ENCODE results near the gene NLK. TPM values are rescaled to one million over a fixed set of nuclear protein-coding genes. Genes with fewer than 3 reads are reported as not detected.

The NLK gene
- total RNA-seq, 1 experiment from 2014 or later = 31.8 TPM

GRCh38 chr17:28244446-28244845 is 202.0 kb downstream of the NLK start:
- H4K8ac ChIP-seq (replicated peaks; ENCODE audit: insufficient read length, low read depth, low read length) = no peak overlapping the region
- Mint-ChIP-seq H3K4me1 (peaks cover 6 to 9% of the 10 kb centered on the region in 2 experiments), H3K36me3 (ENCODE audit: insufficient read depth in 1 of 3, low read depth in 3 of 3) (no peaks in the 10 kb centered on the region; a peak in 2 of 7 replicates), H3K27ac (no peak overlapping the region), H3K9me3 (no peaks in the 10 kb centered on the region), H3K27me3 (ENCODE audit: low read depth) (peaks cover 10% of the 10 kb centered on the region), H3K4me3 (no peak overlapping the region)
- H3K18ac ChIP-seq (ENCODE audit: insufficient read length, low read depth, low read length) = no peak overlapping the region
- H3K23ac ChIP-seq (ENCODE audit: insufficient read length, low read depth, low read length) = no peak overlapping the region
- H2BK15ac ChIP-seq (ENCODE audit: low read depth, low read length) = no peak overlapping the region
- H3K14ac ChIP-seq (ENCODE audit: insufficient read depth, low read length) = no peak overlapping the region
- no CpG with 5 or more reads among the region's 4 CpGs for WGBS (ENCODE audit: extremely low coverage, insufficient read length, low lambda C conversion rate)
- no peak overlapping the region for H3T11ph ChIP-seq (ENCODE audit: low read length)
- H4K91ac ChIP-seq (ENCODE audit: insufficient read length, low read depth, low read length) = no peak overlapping the region
- no peaks in the 10 kb centered on the region for H3K9me3 ChIP-seq (ENCODE audit: control insufficient read depth, low read depth, low read length)
- no peaks in the 10 kb centered on the region for H4K20me1 ChIP-seq (ENCODE audit: control insufficient read depth, insufficient read depth, insufficient read length)
- H3K79me2 ChIP-seq (ENCODE audit: insufficient read depth, low read length) = no peaks in the 10 kb centered on the region
- no peak overlapping the region for H2BK12ac ChIP-seq (ENCODE audit: insufficient read length, low read depth, low read length)
- H3K23me2 ChIP-seq (ENCODE audit: insufficient read length, low read depth, low read length, poor library complexity, severe bottlenecking) = no peaks in the 10 kb centered on the region
- H3K4me1 ChIP-seq (ENCODE audit: insufficient read depth, low read length) = no peaks in the 10 kb centered on the region
- H2AFZ ChIP-seq (ENCODE audit: low read length) = no peak overlapping the region
- TF ChIP-seq CTCF (conservative IDR thresholded peaks at IDR 0.05) = no peak
- no peak for DNase-seq
- no peak overlapping the region for H2BK20ac ChIP-seq (ENCODE audit: low read depth, low read length, poor library complexity, severe bottlenecking)
- H3K4me2 ChIP-seq (ENCODE audit: insufficient read depth, insufficient read length, low read length) = no peak overlapping the region
- H2BK5ac ChIP-seq (ENCODE audit: insufficient read length, low read length) = no peak overlapping the region
- H2AK5ac ChIP-seq (ENCODE audit: insufficient read length, low read length) = no peak overlapping the region
- no peak overlapping the region for H4K5ac ChIP-seq (ENCODE audit: insufficient read length, low read depth, low read length)
- H3K4ac ChIP-seq (ENCODE audit: low read depth, low read length) = no peak overlapping the region
- H3K79me1 ChIP-seq (ENCODE audit: insufficient read depth, low read depth, low read length, poor library complexity, severe bottlenecking) = no peaks in the 10 kb centered on the region
- no peak overlapping the region for H3K56ac ChIP-seq (ENCODE audit: insufficient read length, low read depth, low read length)
- H3K27ac ChIP-seq (ENCODE audit: insufficient read length, low read depth, low read length) = no peak overlapping the region
- H2BK120ac ChIP-seq (ENCODE audit: low read depth, low read length, poor library complexity, severe bottlenecking) = no peak overlapping the region
- H3K9ac ChIP-seq (ENCODE audit: extremely low read depth, insufficient read length, low read length) = no peak overlapping the region
- no peaks in the 10 kb centered on the region for H3K27me3 ChIP-seq (ENCODE audit: insufficient read depth, low read length)

Other genes with a start within 250 kb of the NLK start
- 0.35 and 0.59 TPM in 2 replicates for gene NOS2, start 242.1 kb upstream of the NLK start, total RNA-seq (2021)
- 2.2 and 3.2 TPM in 2 replicates for gene LYRM9, start 149.3 kb upstream of the NLK start, total RNA-seq (2021)

Data from H9 (cell line).